Measurements from ENCODE around the gene GATC.

GATC gene

GRCh38 chr12:120498870-120499515 lies 52.7 kb downstream of the GATC start:
- DNase-seq = no peak

- no peak for DNase-seq
These were observed 54.3 kb downstream of the GATC start for GRCh38 chr12:120500581-120500980.

GRCh38 chr12:120504587-120504986 lies 58.3 kb downstream of the GATC start:
- DNase-seq = no peak

GRCh38 chr12:120508537-120508936 lies 62.3 kb downstream of the GATC start:
- DNase-seq = no peak
